ENCODE results near the gene INO80.
"Not testable (repeated sequence)": the region's sequence is repeated elsewhere in the genome, so short reads cannot be mapped to it uniquely, and the experiment has no call there.

The INO80 gene

GRCh38 chr15:41115161-41115651 is 874 bp downstream of the INO80 start:
- DNase-seq = no peak

GRCh38 chr15:41106947-41107346 is 9.1 kb downstream of the INO80 start:
- DNase-seq = no peak

GRCh38 chr15:41105348-41106334 is 10.4 kb downstream of the INO80 start:
- DNase-seq = no peak

- no peak for DNase-seq
Observed at GRCh38 chr15:41104234-41104633, 11.8 kb downstream of the INO80 start.

- DNase-seq = no peak
Observed at GRCh38 chr15:41102854-41103253, 13.2 kb downstream of the INO80 start.

- no peak for DNase-seq
Observed at GRCh38 chr15:41096178-41096577, 19.9 kb downstream of the INO80 start.

GRCh38 chr15:41085029-41085428 is 31.1 kb downstream of the INO80 start:
- DNase-seq = no peak

- DNase-seq = no peak
Observed at GRCh38 chr15:41080144-41080543, 35.9 kb downstream of the INO80 start.

- DNase-seq = no peak
Observed at GRCh38 chr15:41079717-41080116, 36.4 kb downstream of the INO80 start.

- not testable (repeated sequence) for DNase-seq
Observed at GRCh38 chr15:41078879-41079278, 37.2 kb downstream of the INO80 start.

GRCh38 chr15:41078125-41078524 is 38.0 kb downstream of the INO80 start:
- DNase-seq = no peak

- no peak for DNase-seq
Observed at GRCh38 chr15:41073028-41073427, 43.1 kb downstream of the INO80 start.

GRCh38 chr15:41072013-41072412 is 44.1 kb downstream of the INO80 start:
- no peak for DNase-seq

GRCh38 chr15:41066516-41066915 is 49.6 kb downstream of the INO80 start:
- no peak for DNase-seq

GRCh38 chr15:41061667-41062066 is 54.4 kb downstream of the INO80 start:
- DNase-seq = no peak

GRCh38 chr15:41060505-41060904 is 55.6 kb downstream of the INO80 start:
- DNase-seq = no peak

- DNase-seq = no peak
Observed at GRCh38 chr15:41056810-41057209, 59.3 kb downstream of the INO80 start.

- no peak for DNase-seq
Observed at GRCh38 chr15:41055706-41056105, 60.4 kb downstream of the INO80 start.

- no peak for DNase-seq
Observed at GRCh38 chr15:41051139-41051538, 64.9 kb downstream of the INO80 start.

GRCh38 chr15:41048852-41049251 is 67.2 kb downstream of the INO80 start:
- no peak for DNase-seq

- no peak for DNase-seq
Observed at GRCh38 chr15:41048397-41048796, 67.7 kb downstream of the INO80 start.

GRCh38 chr15:41047474-41047873 is 68.6 kb downstream of the INO80 start:
- DNase-seq = no peak

GRCh38 chr15:41043276-41043951 is 72.7 kb downstream of the INO80 start:
- no peak for DNase-seq

- no peak for DNase-seq
Observed at GRCh38 chr15:41042851-41043250, 73.2 kb downstream of the INO80 start.
